Retinal pigment epithelial cell (primary cell): ENCODE data around the gene GREM2.

Experiments
- DNase-seq: peaks from one replicate; pipeline ENCODE4 v3.0.0-alpha.2; 2010; ENCODE audit warnings: low read depth
- H3K4me3 ChIP-seq: 2 replicates; pipeline ENCODE4 v1.5.1; 2011; ENCODE audit warnings: mild to moderate bottlenecking, low read length, control low read depth, moderate library complexity
- TF ChIP-seq, protein P1 (sequence below): conservative IDR thresholded peaks from 2 replicates; pipeline ENCODE4 v1.5.1; 2011; ENCODE audit warnings: low read depth, low read length, control low read depth, inconsistent platforms

Gene GREM2

DNA sequence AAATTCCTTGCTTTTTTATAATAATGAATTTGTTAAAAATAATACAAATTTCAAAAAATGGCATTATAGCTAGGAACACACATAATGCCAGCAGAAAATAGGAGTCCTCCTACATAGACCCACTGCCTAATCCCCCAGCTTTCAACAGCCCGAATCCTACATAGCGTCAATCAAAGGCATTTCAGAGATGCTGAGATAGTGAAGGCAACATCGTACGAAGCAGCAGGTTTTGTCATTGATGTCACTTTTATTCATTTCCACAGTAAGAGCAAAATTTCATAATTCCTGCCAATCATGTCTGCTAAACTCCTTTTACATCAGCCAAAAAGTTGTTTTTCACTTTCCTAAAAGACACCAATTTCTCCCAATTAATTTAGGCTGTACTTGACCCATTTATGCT is 94.1 kb downstream of the GREM2 start:
- no peak for DNase-seq
- TF ChIP-seq, protein P1, sequence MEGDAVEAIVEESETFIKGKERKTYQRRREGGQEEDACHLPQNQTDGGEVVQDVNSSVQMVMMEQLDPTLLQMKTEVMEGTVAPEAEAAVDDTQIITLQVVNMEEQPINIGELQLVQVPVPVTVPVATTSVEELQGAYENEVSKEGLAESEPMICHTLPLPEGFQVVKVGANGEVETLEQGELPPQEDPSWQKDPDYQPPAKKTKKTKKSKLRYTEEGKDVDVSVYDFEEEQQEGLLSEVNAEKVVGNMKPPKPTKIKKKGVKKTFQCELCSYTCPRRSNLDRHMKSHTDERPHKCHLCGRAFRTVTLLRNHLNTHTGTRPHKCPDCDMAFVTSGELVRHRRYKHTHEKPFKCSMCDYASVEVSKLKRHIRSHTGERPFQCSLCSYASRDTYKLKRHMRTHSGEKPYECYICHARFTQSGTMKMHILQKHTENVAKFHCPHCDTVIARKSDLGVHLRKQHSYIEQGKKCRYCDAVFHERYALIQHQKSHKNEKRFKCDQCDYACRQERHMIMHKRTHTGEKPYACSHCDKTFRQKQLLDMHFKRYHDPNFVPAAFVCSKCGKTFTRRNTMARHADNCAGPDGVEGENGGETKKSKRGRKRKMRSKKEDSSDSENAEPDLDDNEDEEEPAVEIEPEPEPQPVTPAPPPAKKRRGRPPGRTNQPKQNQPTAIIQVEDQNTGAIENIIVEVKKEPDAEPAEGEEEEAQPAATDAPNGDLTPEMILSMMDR, result no peak
- no peak overlapping the region for H3K4me3 ChIP-seq

DNA sequence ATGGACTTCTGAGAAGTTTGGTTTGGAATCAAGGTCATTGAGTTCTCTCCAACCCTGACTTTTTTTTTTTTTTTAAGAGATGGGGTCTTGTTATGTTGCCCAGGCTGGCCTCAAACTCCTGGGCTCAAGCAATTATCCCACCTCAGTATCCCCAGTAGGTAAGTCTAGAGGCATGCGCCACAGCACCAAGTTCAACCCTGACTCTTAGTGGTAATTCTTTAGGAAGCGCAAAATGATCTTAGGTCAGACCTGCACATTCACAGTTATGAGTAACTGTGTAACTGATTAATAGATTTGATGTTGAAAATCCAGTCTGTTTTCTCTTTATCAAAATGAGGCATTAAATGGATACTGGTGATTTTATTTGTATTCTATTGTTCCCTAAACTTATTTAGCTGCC is 95.9 kb downstream of the GREM2 start:
- H3K4me3 ChIP-seq, result no peak overlapping the region
- DNase-seq, result no peak
- TF ChIP-seq, protein P1, result no peak

DNA sequence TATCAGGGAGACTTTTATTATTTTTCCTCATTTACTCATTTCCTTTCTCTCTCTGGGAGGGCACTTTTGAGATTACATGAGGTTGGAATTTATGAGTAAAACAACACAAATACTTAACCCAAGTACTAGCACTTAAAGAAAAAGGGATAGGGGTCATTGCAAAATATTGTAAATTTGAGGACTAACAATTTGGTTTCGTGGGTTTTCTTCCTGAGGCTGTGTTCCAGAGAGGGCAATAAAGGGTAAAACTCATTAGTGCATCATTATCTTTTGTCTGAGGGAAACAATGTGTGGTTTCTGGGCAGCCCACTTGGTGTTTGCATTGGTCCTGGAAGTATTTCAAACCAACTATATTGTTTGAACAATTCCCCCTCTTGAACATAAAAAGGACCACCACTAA is 96.5 kb downstream of the GREM2 start:
- TF ChIP-seq, protein P1, result no peak
- no peak overlapping the region for H3K4me3 ChIP-seq
- DNase-seq, result no peak

DNA sequence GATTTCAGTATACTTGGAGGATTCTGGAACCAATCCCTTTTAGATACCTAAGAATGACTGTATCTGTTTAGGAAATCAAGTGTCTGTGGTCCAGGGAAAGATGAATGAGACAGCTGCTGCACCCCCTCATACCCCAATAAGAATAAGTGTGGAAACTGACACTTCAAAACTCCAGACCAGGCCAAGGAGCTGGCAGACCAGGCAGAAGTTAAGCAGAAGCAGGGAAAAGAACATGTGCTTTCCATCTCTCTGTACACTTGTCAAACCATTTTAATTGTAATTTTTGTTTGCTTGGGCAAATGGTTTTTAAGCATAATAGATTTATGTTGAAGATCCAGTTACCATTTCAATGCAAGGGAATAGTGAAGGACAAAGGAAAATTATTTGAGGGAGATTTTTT is 100.2 kb downstream of the GREM2 start:
- TF ChIP-seq, protein P1, result no peak
- no peak for DNase-seq

DNA sequence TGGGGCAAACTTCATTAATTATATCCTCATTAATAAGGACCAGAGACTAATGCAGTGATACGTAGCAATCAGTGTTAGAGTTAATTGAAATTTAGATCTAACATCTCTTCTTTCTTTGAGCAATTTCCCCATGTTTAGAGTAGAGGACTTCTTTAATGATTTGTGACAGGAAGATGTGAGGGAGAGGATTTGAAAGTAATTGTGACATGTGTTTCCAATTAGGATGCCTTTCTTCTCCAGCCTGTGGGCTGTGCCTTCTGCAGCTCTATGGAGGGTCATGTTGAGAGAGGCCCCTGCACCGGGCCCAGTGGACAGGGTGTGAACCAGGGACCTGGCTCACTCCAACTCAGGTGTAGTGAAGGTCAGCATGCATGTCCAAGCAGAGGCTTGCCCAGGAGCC is 103.0 kb downstream of the GREM2 start:
- TF ChIP-seq, protein P1, result no peak
- no peak overlapping the region for H3K4me3 ChIP-seq
- DNase-seq, result no peak

More for the DNA sequence above, 100.2 kb downstream of the GREM2 start:
- no peak overlapping the region for H3K4me3 ChIP-seq

DNA sequence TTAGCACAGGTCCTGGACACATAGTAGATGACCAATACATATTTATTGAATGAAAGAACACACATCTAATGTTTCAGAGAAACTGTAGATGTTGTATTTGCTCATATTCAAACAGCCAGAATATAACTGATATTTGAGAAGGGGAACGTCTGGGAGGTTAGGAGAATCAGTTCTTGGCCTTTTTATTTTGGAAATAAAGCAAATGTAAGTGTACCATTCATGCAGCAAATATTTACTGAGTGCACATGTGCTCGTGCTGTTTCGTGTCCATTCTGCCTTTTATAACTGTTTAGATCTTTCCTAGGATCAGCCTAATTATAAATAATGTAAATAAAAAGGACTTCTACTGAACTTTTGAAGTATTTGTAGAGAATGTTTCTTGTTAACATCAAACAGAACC is 103.8 kb downstream of the GREM2 start:
- TF ChIP-seq, protein P1, result no peak

DNA sequence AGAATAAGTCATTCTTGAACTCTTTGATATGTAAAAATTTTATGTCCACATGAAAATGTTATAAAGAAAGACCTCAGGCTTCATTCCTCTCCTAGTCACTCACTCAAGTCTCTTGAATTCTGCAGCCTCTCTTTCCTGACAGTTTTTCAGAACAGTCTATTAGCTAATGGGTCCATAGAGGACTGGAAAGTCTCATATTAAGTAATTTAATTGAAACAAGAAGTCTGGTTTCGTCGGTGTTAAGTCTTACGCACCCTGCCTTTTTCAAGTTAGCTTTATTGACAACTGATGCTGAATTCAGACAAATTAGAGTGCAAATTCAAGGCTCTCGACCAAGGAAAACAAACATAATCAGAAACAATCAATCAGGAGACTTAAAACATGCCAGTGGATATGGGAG is 105.8 kb downstream of the GREM2 start:
- TF ChIP-seq, protein P1, result no peak
- no peak overlapping the region for H3K4me3 ChIP-seq
- DNase-seq, result no peak

More for the DNA sequence above, 103.8 kb downstream of the GREM2 start:
- no peak for DNase-seq
- no peak overlapping the region for H3K4me3 ChIP-seq
